BE2C (cell line): ENCODE data around the gene TUBA1B.
A peak's percentile ranks its signal among the peaks of the same experiment; 100 is the strongest.
"Not testable (repeated sequence)": the region's sequence is repeated elsewhere in the genome, so short reads cannot be mapped to it uniquely, and the experiment has no call there.

Source experiments
- DNase-seq: peaks from one replicate; pipeline ENCODE4 v3.0.0-alpha.2; 2020
- H3K27me3 ChIP-seq: fragments of 250-450 bp; sonication (Bioruptor Pico); 2 replicates; pipeline ENCODE4 v1.5.1; 2020; ENCODE audit warnings: mild to moderate bottlenecking
- H3K36me3 ChIP-seq: fragments of 250-450 bp; sonication (Bioruptor Pico); 2 replicates; pipeline ENCODE4 v1.5.1; 2020; ENCODE audit warnings: mild to moderate bottlenecking
- H3K4me1 ChIP-seq: fragments of 250-450 bp; sonication (Bioruptor Pico); 2 replicates; pipeline ENCODE4 v1.5.1; 2020
- H3K4me3 ChIP-seq: 2 replicates; pipeline ENCODE4 v1.5.1; 2011; ENCODE audit warnings: low read depth, low read length
- H3K9me3 ChIP-seq: fragments of 250-450 bp; sonication (Bioruptor Pico); 2 replicates; pipeline ENCODE4 v1.5.1; 2020
- TF ChIP-seq, protein P1 (sequence below): IDR thresholded peaks from 2 replicates; pipeline ENCODE4 v1.5.1; 2012; ENCODE audit warnings: mild to moderate bottlenecking, low read depth, low read length

TUBA1B gene

DNA sequence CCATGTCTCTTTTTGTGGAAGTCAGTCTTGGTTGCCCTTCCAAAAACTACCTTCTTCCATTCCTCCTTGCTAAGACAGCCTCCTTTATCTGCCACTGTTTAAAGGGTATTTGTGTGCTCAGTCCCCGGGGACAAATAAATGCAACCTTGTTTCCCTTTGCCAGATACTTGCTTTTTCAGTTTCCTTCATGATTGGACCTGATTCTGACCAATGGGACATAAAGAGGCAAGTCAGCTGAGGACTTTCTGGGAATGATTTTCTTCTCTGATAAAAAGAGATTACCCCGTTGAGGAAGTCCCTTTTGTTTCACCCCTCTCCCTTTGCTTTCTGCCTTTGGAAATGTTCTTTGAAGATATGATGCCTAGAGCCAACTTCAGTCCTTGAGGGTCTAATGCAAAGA is 7.4 kb upstream of the TUBA1B start:
- H3K27me3 ChIP-seq, result no peaks in the 10 kb centered on the region
- TF ChIP-seq, protein P1, sequence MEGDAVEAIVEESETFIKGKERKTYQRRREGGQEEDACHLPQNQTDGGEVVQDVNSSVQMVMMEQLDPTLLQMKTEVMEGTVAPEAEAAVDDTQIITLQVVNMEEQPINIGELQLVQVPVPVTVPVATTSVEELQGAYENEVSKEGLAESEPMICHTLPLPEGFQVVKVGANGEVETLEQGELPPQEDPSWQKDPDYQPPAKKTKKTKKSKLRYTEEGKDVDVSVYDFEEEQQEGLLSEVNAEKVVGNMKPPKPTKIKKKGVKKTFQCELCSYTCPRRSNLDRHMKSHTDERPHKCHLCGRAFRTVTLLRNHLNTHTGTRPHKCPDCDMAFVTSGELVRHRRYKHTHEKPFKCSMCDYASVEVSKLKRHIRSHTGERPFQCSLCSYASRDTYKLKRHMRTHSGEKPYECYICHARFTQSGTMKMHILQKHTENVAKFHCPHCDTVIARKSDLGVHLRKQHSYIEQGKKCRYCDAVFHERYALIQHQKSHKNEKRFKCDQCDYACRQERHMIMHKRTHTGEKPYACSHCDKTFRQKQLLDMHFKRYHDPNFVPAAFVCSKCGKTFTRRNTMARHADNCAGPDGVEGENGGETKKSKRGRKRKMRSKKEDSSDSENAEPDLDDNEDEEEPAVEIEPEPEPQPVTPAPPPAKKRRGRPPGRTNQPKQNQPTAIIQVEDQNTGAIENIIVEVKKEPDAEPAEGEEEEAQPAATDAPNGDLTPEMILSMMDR, result no peak
- DNase-seq, result peak; percentile 44
- H3K4me3 ChIP-seq, result no peak overlapping the region; the same call in 1 of the 2 replicates
- no peaks in the 10 kb centered on the region; the same call in 1 of the 2 replicates for H3K4me1 ChIP-seq
- H3K36me3 ChIP-seq, result no peaks in the 10 kb centered on the region
- H3K9me3 ChIP-seq, result no peaks in the 10 kb centered on the region

DNA sequence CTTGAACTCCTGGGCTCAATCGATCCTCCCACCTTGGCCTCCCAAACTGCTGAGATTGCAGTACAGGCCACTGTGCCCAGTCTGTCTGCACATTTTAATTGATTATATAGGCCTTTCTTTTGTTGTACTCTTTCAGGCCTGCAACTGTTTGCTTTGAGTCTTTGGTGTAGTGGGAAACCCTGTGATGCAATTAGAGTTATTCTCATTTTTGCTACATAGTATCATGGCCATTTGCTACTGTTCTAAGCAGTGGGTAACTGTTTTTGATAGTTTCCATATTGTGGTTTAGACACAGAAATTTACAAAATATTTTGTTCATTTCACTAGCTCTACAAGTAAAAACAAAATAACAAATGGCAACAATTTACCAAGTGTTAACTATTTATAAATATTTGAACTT is 6.3 kb upstream of the TUBA1B start:
- H3K4me3 ChIP-seq, result no peak overlapping the region
- H3K27me3 ChIP-seq, result no peaks in the 10 kb centered on the region
- no peaks in the 10 kb centered on the region; the same call in 1 of the 2 replicates for H3K4me1 ChIP-seq
- TF ChIP-seq, protein P1, result no peak
- no peaks in the 10 kb centered on the region for H3K9me3 ChIP-seq
- DNase-seq, result no peak
- H3K36me3 ChIP-seq, result no peaks in the 10 kb centered on the region

DNA sequence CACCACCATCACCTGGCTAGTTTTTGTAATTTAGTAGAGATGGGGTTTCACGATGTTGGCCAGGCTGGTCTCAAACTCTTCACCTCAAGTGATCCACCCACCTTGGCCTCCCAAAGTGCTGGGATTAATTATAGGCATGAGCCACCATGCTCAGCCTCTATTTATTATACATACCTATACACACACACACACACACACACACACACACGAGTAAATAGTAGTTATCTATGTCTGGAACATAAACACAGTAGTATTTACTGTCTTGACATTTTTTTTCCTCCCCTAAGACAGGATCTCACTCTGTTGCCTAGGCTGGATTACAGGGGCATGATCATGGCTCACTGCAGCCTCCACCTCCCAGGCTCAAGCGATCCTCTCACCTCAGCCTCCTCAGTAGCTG is 5.8 kb upstream of the TUBA1B start:
- not testable (repeated sequence) for H3K36me3 ChIP-seq, H3K4me1 ChIP-seq, H3K9me3 ChIP-seq

DNA sequence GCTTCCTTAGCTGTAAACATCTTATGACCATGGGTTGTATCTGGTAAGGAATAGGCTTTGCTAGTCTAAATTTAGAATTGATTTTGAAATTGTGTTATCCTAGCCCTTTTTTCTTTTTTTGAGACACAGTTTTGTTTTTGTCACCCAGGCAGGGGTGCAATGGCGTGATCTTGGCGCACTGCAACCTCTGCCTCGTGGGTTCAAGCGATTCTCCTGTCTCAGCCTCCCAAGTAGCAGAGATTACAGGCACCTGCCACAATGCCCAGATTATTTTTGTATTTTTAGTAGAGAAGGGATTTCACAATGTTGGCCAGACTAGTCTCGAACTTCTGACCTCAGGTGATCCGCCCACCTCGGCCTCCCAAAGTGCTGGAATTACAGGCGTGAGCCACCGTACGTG is 2.4 kb upstream of the TUBA1B start:
- peaks cover 7% of the 10 kb centered on the region; the same call in 1 of the 2 replicates for H3K4me1 ChIP-seq
- H3K4me3 ChIP-seq, result peak overlapping the region; percentile 62
- H3K27me3 ChIP-seq, result no peaks in the 10 kb centered on the region
- peaks cover 26% of the 10 kb centered on the region for H3K36me3 ChIP-seq
- no peak for DNase-seq
- TF ChIP-seq, protein P1, result no peak
- no peaks in the 10 kb centered on the region for H3K9me3 ChIP-seq

More for the DNA sequence above, 5.8 kb upstream of the TUBA1B start:
- H3K4me3 ChIP-seq, DNase-seq, H3K27me3 ChIP-seq: not testable (repeated sequence)

DNA sequence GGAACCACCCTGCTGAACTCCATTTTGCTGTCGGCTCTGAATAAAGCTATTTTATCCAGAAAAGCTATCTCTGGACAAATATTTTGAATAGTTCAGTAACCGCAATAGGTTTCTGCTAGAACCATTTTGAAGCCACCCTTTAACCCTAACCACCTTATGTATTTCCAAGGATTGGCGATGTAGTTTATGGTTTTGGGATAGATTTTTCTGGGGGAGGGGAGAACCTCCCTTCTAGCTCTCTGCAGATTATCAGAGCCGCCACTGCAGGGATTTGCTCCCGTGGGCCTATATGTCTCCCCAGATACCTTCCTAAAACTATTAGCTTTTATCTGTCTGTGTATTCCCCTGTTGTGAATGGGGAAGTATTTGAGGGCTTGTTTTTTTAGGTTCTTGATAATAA is 1.8 kb upstream of the TUBA1B start:
- DNase-seq, result no peak
- peaks cover 28% of the 10 kb centered on the region for H3K36me3 ChIP-seq
- peak overlapping the region; percentile 62 for H3K4me3 ChIP-seq
- no peaks in the 10 kb centered on the region for H3K27me3 ChIP-seq
- no peaks in the 10 kb centered on the region for H3K9me3 ChIP-seq
- TF ChIP-seq, protein P1, result no peak
- H3K4me1 ChIP-seq, result peaks cover 7% of the 10 kb centered on the region; the same call in 1 of the 2 replicates

DNA sequence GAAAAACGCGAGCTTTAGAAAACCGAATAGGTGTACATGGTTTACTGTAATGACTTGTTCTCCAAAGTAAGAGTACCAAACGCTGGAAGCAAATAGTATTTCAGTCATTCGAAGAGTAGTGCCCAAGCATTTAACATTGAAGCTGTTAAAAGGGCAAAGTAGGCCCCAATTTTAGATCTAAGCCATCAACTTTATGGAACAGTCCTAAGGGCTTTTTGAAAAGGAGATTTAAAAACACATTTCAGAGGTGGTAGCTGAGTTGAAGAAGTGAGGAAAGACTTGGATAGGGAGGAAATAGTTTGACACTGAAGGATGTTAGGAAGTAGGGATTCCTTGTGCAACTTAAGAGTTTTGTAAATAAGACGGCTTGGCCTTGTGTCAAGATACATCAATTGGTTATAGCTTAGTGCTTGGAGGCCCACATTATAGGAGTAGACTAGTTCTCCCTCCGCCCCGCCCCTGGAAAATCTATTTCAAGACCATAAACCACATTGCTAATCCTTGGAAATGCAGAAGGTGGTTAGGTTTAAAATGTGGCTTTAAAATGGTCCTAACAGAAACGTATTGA is 783 bp upstream of the TUBA1B start:
- no peak for DNase-seq
- Histone ChIP-seq H3K4me3 (peak overlapping the region; percentile 62), H3K4me1 (peaks cover 7% of the 10 kb centered on the region; the same call in 1 of the 2 replicates), H3K9me3 (no peaks in the 10 kb centered on the region), H3K36me3 (peaks cover 38% of the 10 kb centered on the region), H3K27me3 (no peaks in the 10 kb centered on the region)
- TF ChIP-seq, protein P1, result no peak
